ENCODE measurements around the gene GJB2.

GJB2 gene

GRCh38 chr13:20206698-20207235 is 14.0 kb upstream of the GJB2 start:
- Mint-ChIP-seq H3K27ac (no peak overlapping the region), H3K36me3 (peaks cover under 1% of the 10 kb centered on the region), H3K4me1 (no peaks in the 10 kb centered on the region), H3K27me3 (peaks cover 12% of the 10 kb centered on the region), H3K9me3 (peaks cover under 1% of the 10 kb centered on the region), H3K4me3 (no peak overlapping the region)
- ATAC-seq (ENCODE audit: low read depth) (no peak), DNase-seq (ENCODE audit: low spot score in 2 of 2) (no peak)

GRCh38 chr13:20206065-20206697 is 13.4 kb upstream of the GJB2 start:
- Mint-ChIP-seq H3K36me3 (peaks cover 2% of the 10 kb centered on the region), H3K27me3 (peaks cover 14% of the 10 kb centered on the region), H3K9me3 (peaks cover 2% of the 10 kb centered on the region), H3K27ac (no peak overlapping the region), H3K4me3 (no peak overlapping the region), H3K4me1 (no peaks in the 10 kb centered on the region)
- no peak for ATAC-seq (ENCODE audit: low read depth)
- DNase-seq (ENCODE audit: low spot score in 2 of 2) = no peak

DNA sequence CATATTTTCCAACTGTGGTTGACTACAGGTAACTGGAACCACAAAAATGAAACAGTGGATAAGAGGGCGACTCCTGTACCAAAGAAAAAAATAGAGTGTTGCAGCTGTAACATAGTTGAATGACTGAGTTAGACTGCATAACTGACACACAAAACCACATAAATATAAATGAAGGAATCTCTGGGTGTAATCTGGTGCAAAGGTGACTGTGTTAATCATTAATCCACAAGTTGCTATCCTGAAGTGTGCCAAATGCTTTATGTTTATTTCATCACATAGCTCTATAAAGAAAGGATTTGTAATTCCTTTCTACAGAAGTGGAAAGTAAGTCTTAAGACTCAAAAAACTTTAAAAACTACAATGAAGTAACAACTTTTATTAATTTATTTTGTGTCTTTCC is 6.0 kb upstream of the GJB2 start:
- no peak overlapping the region for H3K4me3 Mint-ChIP-seq
- DNase-seq (ENCODE audit: low spot score in 2 of 2) = no peak
- peaks cover 14% of the 10 kb centered on the region for H3K4me1 Mint-ChIP-seq
- peaks cover 19% of the 10 kb centered on the region for H3K27me3 Mint-ChIP-seq
- no peak for ATAC-seq (ENCODE audit: low read depth)
- peaks cover 2% of the 10 kb centered on the region for H3K36me3 Mint-ChIP-seq
- peaks cover 2% of the 10 kb centered on the region for H3K9me3 Mint-ChIP-seq
- no peak overlapping the region for H3K27ac Mint-ChIP-seq

- Mint-ChIP-seq H3K27ac (no peak overlapping the region), H3K4me1 (peaks cover 15% of the 10 kb centered on the region), H3K9me3 (peaks cover 2% of the 10 kb centered on the region), H3K4me3 (no peak overlapping the region), H3K36me3 (peaks cover 2% of the 10 kb centered on the region), H3K27me3 (peaks cover 18% of the 10 kb centered on the region)
- ATAC-seq (ENCODE audit: low read depth) (peak; percentile 37), DNase-seq (ENCODE audit: low spot score in 2 of 2) (peak in 1 of 2 donors; percentile 16)
These were observed 4.7 kb upstream of the GJB2 start for GRCh38 chr13:20197361-20197834.

GRCh38 chr13:20195801-20196200 is 3.1 kb upstream of the GJB2 start:
- no peaks in the 10 kb centered on the region for H3K9me3 Mint-ChIP-seq
- ATAC-seq (ENCODE audit: low read depth) = no peak
- peaks cover 16% of the 10 kb centered on the region for H3K27me3 Mint-ChIP-seq
- no peak overlapping the region for H3K4me3 Mint-ChIP-seq
- no peaks in the 10 kb centered on the region for H3K36me3 Mint-ChIP-seq
- H3K4me1 Mint-ChIP-seq = peaks cover 15% of the 10 kb centered on the region
- no peak overlapping the region for H3K27ac Mint-ChIP-seq
- no peak for DNase-seq (ENCODE audit: low spot score in 2 of 2)

DNA sequence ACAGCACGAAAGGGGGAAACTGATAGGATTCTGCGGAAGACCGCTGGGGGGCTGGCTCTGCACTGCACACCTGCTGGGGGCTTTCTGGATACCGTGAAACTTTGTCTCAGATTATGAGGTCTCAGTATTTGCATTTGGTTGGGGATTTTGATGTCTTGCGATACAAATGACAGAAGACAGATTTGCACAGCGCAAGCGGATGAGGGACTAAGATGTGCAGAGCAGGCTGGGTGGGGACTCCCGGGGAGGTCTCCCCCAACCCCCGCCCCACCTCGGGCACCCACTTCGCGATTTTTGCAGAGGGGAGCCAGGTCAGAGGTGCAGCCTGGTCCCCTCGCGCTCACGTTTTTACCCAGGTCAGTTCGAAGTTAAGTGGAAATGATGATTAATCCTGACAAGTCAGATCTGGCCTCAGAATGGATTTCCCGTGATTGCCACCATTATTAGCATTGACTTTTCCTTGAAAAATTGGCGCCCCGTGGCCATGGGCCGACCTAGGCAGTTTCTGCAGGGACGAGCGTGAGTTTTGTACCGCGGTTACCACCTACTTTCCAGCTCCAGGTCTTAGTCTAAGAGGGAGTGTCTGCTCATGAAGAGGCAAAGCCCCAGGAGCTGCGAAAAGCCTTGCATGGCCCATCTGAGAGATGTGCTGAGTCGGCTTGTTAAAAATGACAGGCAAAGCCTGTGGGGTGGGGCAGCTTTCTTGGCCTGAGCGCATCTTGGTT is 1.3 kb upstream of the GJB2 start:
- Mint-ChIP-seq H3K4me3 (peak overlapping the region; percentile 71), H3K27me3 (peaks cover 17% of the 10 kb centered on the region), H3K36me3 (no peaks in the 10 kb centered on the region), H3K9me3 (no peaks in the 10 kb centered on the region), H3K27ac (peak overlapping the region; percentile 62), H3K4me1 (peaks cover 20% of the 10 kb centered on the region)
- ATAC-seq (ENCODE audit: low read depth) (peak; percentile 74), DNase-seq (ENCODE audit: low spot score in 2 of 2) (peak; percentile 25 to 26)

- ATAC-seq (ENCODE audit: low read depth) (peak; percentile 13), DNase-seq (ENCODE audit: low spot score in 2 of 2) (peak in 1 of 2 donors; percentile 24)
- peaks cover 20% of the 10 kb centered on the region for H3K4me1 Mint-ChIP-seq
- peaks cover 17% of the 10 kb centered on the region for H3K27me3 Mint-ChIP-seq
- no peaks in the 10 kb centered on the region for H3K9me3 Mint-ChIP-seq
- H3K36me3 Mint-ChIP-seq = no peaks in the 10 kb centered on the region
- peak overlapping the region; percentile 62 for H3K27ac Mint-ChIP-seq
- H3K4me3 Mint-ChIP-seq = peak overlapping the region; percentile 71
These were observed 596 bp upstream of the GJB2 start for GRCh38 chr13:20193162-20193906.

DNA sequence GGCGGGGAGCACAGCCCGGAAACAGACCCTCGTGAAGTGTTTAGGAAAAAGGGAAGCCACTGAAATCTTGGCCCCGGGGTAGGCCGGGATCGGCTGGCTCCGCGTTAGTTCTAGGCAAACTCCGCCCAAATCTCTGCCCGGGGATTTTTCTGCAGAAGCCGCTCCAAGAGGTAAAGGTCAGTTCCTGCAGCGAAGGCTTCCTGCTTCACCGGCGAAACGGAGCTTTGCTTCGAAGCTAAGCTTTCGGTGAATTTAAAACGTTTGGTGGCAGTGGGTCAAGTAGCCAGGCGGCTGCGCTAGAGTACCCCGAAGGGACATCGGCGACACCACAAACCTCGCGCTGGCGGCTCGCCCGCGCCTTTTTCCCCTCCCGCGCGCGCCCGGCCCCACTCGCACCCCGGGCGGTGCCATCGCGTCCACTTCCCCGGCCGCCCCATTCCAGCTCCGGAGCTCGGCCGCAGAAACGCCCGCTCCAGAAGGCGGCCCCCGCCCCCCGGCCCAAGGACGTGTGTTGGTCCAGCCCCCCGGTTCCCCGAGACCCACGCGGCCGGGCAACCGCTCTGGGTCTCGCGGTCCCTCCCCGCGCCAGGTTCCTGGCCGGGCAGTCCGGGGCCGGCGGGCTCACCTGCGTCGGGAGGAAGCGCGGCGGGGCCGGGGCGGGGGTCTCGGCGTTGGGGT is 441 bp downstream of the GJB2 start:
- peaks cover 20% of the 10 kb centered on the region for H3K4me1 Mint-ChIP-seq
- no peaks in the 10 kb centered on the region for H3K36me3 Mint-ChIP-seq
- H3K27me3 Mint-ChIP-seq = peaks cover 17% of the 10 kb centered on the region
- DNase-seq (ENCODE audit: low spot score in 2 of 2) (peak in 1 of 2 donors; percentile 6), ATAC-seq (ENCODE audit: low read depth) (no peak)
- H3K4me3 Mint-ChIP-seq = peak overlapping the region; percentile 74
- H3K27ac Mint-ChIP-seq = no peak overlapping the region
- H3K9me3 Mint-ChIP-seq = no peaks in the 10 kb centered on the region

- Mint-ChIP-seq H3K27ac (no peak overlapping the region), H3K27me3 (peaks cover 16% of the 10 kb centered on the region), H3K4me1 (peaks cover 20% of the 10 kb centered on the region), H3K36me3 (no peaks in the 10 kb centered on the region), H3K9me3 (no peaks in the 10 kb centered on the region), H3K4me3 (peak overlapping the region; percentile 74)
- peak in 1 of 2 donors; percentile 14 for DNase-seq (ENCODE audit: low spot score in 2 of 2)
- peak; percentile 37 for ATAC-seq (ENCODE audit: low read depth)
These were observed 1.2 kb downstream of the GJB2 start for GRCh38 chr13:20191311-20192157.

GRCh38 chr13:20190481-20191310 is 2.0 kb downstream of the GJB2 start:
- H3K4me3 Mint-ChIP-seq = no peak overlapping the region
- no peaks in the 10 kb centered on the region for H3K36me3 Mint-ChIP-seq
- H3K27me3 Mint-ChIP-seq = peaks cover 15% of the 10 kb centered on the region
- peaks cover 20% of the 10 kb centered on the region for H3K4me1 Mint-ChIP-seq
- no peaks in the 10 kb centered on the region for H3K9me3 Mint-ChIP-seq
- DNase-seq (ENCODE audit: low spot score in 2 of 2) (no peak), ATAC-seq (ENCODE audit: low read depth) (no peak)
- H3K27ac Mint-ChIP-seq = no peak overlapping the region

DNA sequence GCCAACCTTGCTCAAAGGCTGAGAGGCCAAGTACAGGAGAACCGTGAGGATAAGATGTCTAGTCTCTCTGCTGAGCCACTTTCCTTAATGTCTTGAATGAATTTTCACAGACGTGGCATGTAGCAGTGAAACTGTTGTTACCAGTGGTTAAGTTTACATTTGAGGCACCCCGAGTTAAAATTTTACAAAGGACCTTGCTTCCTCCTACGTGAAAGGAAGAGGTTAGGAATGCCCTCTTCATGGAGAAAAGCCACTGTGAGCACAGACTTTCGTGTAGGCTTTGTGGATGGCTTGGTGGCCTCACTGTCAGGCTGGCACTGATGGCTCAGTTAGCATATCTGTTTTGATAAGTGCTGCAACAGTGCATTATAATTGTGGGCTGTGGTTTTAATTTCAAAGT is 2.7 kb downstream of the GJB2 start:
- Mint-ChIP-seq H3K4me3 (no peak overlapping the region), H3K27me3 (peaks cover 14% of the 10 kb centered on the region)
- ATAC-seq (ENCODE audit: low read depth) = no peak

More for the DNA sequence above, 2.7 kb downstream of the GJB2 start:
- H3K36me3 Mint-ChIP-seq = no peaks in the 10 kb centered on the region
- peaks cover 18% of the 10 kb centered on the region for H3K4me1 Mint-ChIP-seq
- no peak for DNase-seq (ENCODE audit: low spot score in 2 of 2)
- no peak overlapping the region for H3K27ac Mint-ChIP-seq
- no peaks in the 10 kb centered on the region for H3K9me3 Mint-ChIP-seq
